NB4 (cell line): ENCODE data around the gene SLC17A5.
A peak's percentile ranks its signal among the peaks of the same experiment; 100 is the strongest.
"Not testable (repeated sequence)": the region's sequence is repeated elsewhere in the genome, so short reads cannot be mapped to it uniquely, and the experiment has no call there.

Experiments used
- DNase-seq: peaks from one replicate; pipeline ENCODE4 v3.0.0; 2010; ENCODE audit warnings: low read depth
- H3K4me3 ChIP-seq: one replicate; pipeline ENCODE4 v1.5.1; 2011; ENCODE audit warnings: mild to moderate bottlenecking, low read depth, low read length, moderate library complexity
- CTCF ChIP-seq: IDR thresholded peaks from one replicate; pipeline ENCODE4 v1.5.1; 2012; ENCODE audit warnings: low read depth, low read length
- MAX ChIP-seq: IDR thresholded peaks from 2 replicates; pipeline ENCODE4 v1.6.1; 2011; ENCODE audit warnings: low read depth, low read length
- MYC ChIP-seq: IDR thresholded peaks from 2 replicates; pipeline ENCODE4 v1.6.1; 2011; ENCODE audit warnings: low read depth, low read length
- POLR2A ChIP-seq: IDR thresholded peaks from 2 replicates; pipeline ENCODE4 v1.6.1; 2011; ENCODE audit warnings: mild to moderate bottlenecking; ENCODE audit not compliant: insufficient read length; ENCODE audit errors: extremely low read depth

The SLC17A5 gene

DNA sequence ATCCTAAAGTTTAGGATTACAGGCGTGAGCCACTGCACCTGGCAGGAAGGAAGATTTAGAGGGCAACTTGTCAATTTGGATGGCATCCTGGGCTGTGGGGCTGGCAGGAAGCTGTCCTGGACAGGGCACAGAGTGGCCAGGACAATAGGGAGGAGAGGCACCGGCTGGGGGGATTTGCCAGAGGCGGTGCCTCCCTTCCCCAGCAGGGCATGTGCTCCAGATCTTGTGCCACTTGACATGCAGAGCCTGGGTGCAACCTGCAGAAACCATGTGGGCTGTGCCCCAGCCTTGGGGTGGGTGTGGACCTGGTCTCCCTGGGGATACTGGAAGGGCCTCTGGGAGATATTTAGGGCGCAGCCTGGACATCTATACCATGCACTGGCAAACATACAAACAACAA is 74.4 kb downstream of the SLC17A5 start:
- peak; percentile 64 for DNase-seq
- TF ChIP-seq POLR2A (no peak), MAX (no peak), CTCF (no peak), MYC (no peak)
- no peak overlapping the region for H3K4me3 ChIP-seq

- DNase-seq, result no peak
Measured at GRCh38 chr6:73577676-73578075, 76.1 kb downstream of the SLC17A5 start.

DNA sequence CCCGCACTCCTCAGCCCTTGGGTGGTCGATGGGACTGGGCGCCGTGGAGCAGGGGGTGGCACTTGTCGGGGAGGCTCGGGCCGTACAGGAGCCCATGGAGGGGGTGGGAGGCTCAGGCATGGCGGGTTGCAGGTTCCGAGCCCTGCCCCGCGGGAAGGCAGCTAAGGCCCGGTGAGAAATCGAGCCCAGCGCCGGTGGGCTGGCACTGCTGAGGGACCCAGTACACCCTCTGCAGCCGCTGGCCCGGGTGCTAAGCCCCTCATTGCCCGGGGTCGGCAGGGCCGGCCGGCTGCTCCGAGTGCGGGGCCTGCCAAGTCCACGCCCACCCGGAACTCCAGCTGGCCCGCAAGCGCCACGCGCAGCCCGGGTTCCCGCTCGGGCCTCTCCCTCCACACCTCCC is 81.3 kb downstream of the SLC17A5 start:
- not testable (repeated sequence) for DNase-seq, H3K4me3 ChIP-seq

More at GRCh38 chr6:73577676-73578075, 76.1 kb downstream of the SLC17A5 start:
- TF ChIP-seq CTCF, result no peak
- H3K4me3 ChIP-seq, result no peak overlapping the region

DNA sequence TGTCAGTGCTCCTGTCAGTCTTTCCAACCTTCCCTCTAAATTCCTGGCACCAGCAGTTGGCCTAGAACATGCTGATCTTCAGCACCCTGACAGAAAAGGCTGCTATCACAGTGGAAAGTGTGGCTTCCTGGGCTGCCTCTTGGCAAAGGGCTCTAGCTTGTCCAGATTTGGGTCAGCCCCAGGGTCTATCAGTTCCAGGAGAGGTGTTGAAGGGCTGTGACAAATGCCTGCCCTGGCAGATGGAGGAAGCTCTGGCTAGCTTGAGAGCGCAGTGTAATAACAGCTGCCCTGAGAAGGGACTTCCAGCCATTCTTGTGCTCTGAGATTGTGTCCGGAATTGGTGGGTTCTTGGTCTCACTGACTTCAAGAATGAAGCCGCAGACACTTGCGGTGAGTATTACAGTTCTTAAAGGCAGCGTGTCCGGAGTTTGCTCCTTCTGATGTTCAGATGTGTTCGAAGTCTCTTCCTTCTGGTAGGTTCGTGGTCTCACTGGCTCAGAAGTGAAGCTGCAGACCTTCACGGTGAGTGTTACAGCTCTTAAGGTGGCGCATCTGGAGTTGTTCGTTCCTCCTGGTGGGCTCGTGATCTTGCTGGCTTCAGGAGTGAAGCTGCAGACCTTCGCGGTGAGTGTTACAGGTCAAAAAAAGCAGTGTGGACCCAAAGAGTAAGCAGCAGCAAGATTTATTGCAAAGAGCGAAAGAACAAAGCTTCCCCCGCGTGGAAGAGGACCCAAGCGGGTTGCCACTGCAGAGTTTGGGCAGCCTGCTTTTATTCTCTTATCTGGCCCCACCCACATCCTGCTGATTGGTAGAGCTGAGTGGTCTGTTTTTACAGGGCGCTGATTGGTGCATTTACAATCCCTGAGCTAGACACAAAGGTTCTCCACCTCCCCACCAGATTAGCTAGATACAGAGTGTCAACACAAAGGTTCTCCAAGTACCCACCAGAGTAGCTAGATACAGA is 82.3 kb downstream of the SLC17A5 start:
- DNase-seq, result not testable (repeated sequence)

GRCh38 chr6:73569121-73569520 is 84.7 kb downstream of the SLC17A5 start:
- H3K4me3 ChIP-seq, result no peak overlapping the region
- TF ChIP-seq MAX, result no peak
- TF ChIP-seq MYC, result no peak
- TF ChIP-seq POLR2A, result no peak
- TF ChIP-seq CTCF, result no peak
- DNase-seq, result no peak

More for the DNA sequence above, 82.3 kb downstream of the SLC17A5 start:
- H3K4me3 ChIP-seq, result not testable (repeated sequence)

GRCh38 chr6:73566954-73567591 is 86.7 kb downstream of the SLC17A5 start:
- peak; percentile 85 for DNase-seq
- peak; percentile 85 for TF ChIP-seq MAX
- peak; percentile 85 for TF ChIP-seq MYC
- no peak for TF ChIP-seq POLR2A
- TF ChIP-seq CTCF, result no peak
- H3K4me3 ChIP-seq, result no peak overlapping the region

GRCh38 chr6:73566486-73566871 is 87.3 kb downstream of the SLC17A5 start:
- DNase-seq, result not testable (repeated sequence)

More at GRCh38 chr6:73566486-73566871, 87.3 kb downstream of the SLC17A5 start:
- H3K4me3 ChIP-seq, result not testable (repeated sequence)
